HG03571 (cell line): ENCODE measurements around the gene NDUFB5.
"Not testable (repeated sequence)": the region's sequence is repeated elsewhere in the genome, so short reads cannot be mapped to it uniquely, and the experiment has no call there.

ENCODE experiments used
- ATAC-seq: cut with Tn5 transposase; IDR thresholded peaks from one replicate; pipeline ENCODE4 v1.9.1; 2021; ENCODE audit not compliant: unreplicated experiment

The NDUFB5 gene

GRCh38 chr3:179630753-179631451, 26.3 kb downstream of the NDUFB5 start:
- ATAC-seq = no peak

GRCh38 chr3:179640469-179640868, 35.9 kb downstream of the NDUFB5 start:
- ATAC-seq = no peak

GRCh38 chr3:179642871-179643270, 38.3 kb downstream of the NDUFB5 start:
- no peak for ATAC-seq

GRCh38 chr3:179643837-179644236, 39.2 kb downstream of the NDUFB5 start:
- ATAC-seq = not testable (repeated sequence)

- ATAC-seq = no peak
These were observed 41.6 kb downstream of the NDUFB5 start for GRCh38 chr3:179646177-179646576.

GRCh38 chr3:179651687-179652446, 47.3 kb downstream of the NDUFB5 start:
- no peak for ATAC-seq

- peak; percentile 69 for ATAC-seq
These were observed 48.0 kb downstream of the NDUFB5 start, which contains the start of gene USP13 for GRCh38 chr3:179652447-179653095. Gene USP13, plus strand, starts transcription at chr3:179653040. Its CDS starts 186 bp downstream, at chr3:179653226.

- peak; percentile 53 for ATAC-seq
These were observed 48.7 kb downstream of the NDUFB5 start for GRCh38 chr3:179653096-179653797.

- no peak for ATAC-seq
These were observed 50.6 kb downstream of the NDUFB5 start for GRCh38 chr3:179655236-179655635.

- no peak for ATAC-seq
These were observed 54.0 kb downstream of the NDUFB5 start for GRCh38 chr3:179658606-179659005.

- ATAC-seq = no peak
These were observed 56.3 kb downstream of the NDUFB5 start for GRCh38 chr3:179660872-179661271.

- no peak for ATAC-seq
These were observed 57.2 kb downstream of the NDUFB5 start for GRCh38 chr3:179661777-179662176.

GRCh38 chr3:179663093-179663492, 58.5 kb downstream of the NDUFB5 start:
- no peak for ATAC-seq

GRCh38 chr3:179666030-179666429, 61.4 kb downstream of the NDUFB5 start:
- ATAC-seq = no peak

GRCh38 chr3:179666436-179667035, 61.9 kb downstream of the NDUFB5 start:
- ATAC-seq = no peak

- ATAC-seq = no peak
These were observed 63.8 kb downstream of the NDUFB5 start for GRCh38 chr3:179668429-179668828.

GRCh38 chr3:179670311-179670710, 65.7 kb downstream of the NDUFB5 start:
- no peak for ATAC-seq

GRCh38 chr3:179671309-179671708, 66.7 kb downstream of the NDUFB5 start:
- ATAC-seq = no peak

- ATAC-seq = no peak
These were observed 67.2 kb downstream of the NDUFB5 start for GRCh38 chr3:179671747-179672242.

- ATAC-seq = no peak
These were observed 68.3 kb downstream of the NDUFB5 start for GRCh38 chr3:179672918-179673317.

- ATAC-seq = no peak
These were observed 68.9 kb downstream of the NDUFB5 start for GRCh38 chr3:179673523-179673922.
